A549 (cell line): ENCODE data around the gene SCAP.

ENCODE experiments used
- CEBPB ChIP-seq, 2 experiments: fragments of >200 bp in 1 of 2; sonication (Bioruptor Twin) in 1 of 2; formaldehyde crosslinking in 1 of 2; IDR thresholded peaks; 2 replicates each; pipeline ENCODE4 v1.6.1; 2012 to 2016
- CHD4 ChIP-seq: fragments of 200-600 bp; sonication (generic); IDR thresholded peaks from 2 replicates; pipeline ENCODE4 v1.6.1; 2016; ENCODE audit warnings: antibody characterized with exemption, mild to moderate bottlenecking, borderline replicate concordance
- EP300 ChIP-seq, 2 experiments: fragments of >200 bp; sonication (Bioruptor Twin); formaldehyde crosslinking; IDR thresholded peaks; 2 replicates in 1 of 2; 3 replicates in 1 of 2; pipeline ENCODE4 v1.6.1; 2016 to 2017
- POLR2A ChIP-seq: IDR thresholded peaks from 2 replicates; pipeline ENCODE4 v1.6.1; 2012; ENCODE audit warnings: mild to moderate bottlenecking, low read length
- RAD21 ChIP-seq, 2 experiments: fragments of >200 bp in 1 of 2; sonication (Bioruptor Twin) in 1 of 2; formaldehyde crosslinking in 1 of 2; IDR thresholded peaks in 1 of 2; conservative IDR thresholded peaks in 1 of 2; 2 replicates in 1 of 2; 3 replicates in 1 of 2; pipeline ENCODE4 v1.6.1; 2012 to 2018; ENCODE audit warnings: inconsistent platforms in 1 of 2
- TF ChIP-seq, protein P1 (sequence below): IDR thresholded peaks from 2 replicates; pipeline ENCODE4 v1.6.1; 2012
- TF ChIP-seq, protein P2 (sequence below): fragments of >200 bp; sonication (Bioruptor Twin); formaldehyde crosslinking; IDR thresholded peaks from 3 replicates; pipeline ENCODE4 v1.5.1; 2016
- TF ChIP-seq, protein P3 (sequence below): fragments of 200-600 bp; sonication (generic); IDR thresholded peaks from 2 replicates; pipeline ENCODE4 v1.6.1; 2016; ENCODE audit warnings: antibody characterized with exemption, mild to moderate bottlenecking, moderate library complexity

DNA sequence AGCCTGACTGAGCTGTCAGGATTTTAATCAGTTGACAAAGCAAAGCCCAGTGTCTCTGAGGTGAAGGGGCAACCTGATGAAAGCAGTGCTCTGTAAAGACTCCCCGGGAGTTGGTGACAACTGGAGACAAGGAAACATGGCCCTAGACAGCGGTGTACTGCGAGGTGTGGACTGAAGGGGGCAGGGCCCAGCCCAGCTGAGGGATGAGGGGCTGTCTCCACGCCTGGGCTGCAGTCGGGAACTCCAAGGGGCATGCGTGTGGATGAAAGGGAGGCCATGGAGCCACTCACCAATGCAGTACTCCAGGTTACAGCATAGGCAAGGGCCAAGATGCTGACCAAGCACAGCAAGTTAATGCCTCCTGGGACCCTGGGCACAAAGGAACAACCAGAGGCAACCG lies 45.1 kb downstream of the SCAP start:
- TF ChIP-seq, protein P1, sequence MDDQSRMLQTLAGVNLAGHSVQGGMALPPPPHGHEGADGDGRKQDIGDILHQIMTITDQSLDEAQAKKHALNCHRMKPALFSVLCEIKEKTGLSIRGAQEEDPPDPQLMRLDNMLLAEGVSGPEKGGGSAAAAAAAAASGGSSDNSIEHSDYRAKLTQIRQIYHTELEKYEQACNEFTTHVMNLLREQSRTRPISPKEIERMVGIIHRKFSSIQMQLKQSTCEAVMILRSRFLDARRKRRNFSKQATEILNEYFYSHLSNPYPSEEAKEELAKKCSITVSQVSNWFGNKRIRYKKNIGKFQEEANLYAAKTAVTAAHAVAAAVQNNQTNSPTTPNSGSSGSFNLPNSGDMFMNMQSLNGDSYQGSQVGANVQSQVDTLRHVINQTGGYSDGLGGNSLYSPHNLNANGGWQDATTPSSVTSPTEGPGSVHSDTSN = no peak
- no peak for TF ChIP-seq POLR2A
- TF ChIP-seq, protein P2, sequence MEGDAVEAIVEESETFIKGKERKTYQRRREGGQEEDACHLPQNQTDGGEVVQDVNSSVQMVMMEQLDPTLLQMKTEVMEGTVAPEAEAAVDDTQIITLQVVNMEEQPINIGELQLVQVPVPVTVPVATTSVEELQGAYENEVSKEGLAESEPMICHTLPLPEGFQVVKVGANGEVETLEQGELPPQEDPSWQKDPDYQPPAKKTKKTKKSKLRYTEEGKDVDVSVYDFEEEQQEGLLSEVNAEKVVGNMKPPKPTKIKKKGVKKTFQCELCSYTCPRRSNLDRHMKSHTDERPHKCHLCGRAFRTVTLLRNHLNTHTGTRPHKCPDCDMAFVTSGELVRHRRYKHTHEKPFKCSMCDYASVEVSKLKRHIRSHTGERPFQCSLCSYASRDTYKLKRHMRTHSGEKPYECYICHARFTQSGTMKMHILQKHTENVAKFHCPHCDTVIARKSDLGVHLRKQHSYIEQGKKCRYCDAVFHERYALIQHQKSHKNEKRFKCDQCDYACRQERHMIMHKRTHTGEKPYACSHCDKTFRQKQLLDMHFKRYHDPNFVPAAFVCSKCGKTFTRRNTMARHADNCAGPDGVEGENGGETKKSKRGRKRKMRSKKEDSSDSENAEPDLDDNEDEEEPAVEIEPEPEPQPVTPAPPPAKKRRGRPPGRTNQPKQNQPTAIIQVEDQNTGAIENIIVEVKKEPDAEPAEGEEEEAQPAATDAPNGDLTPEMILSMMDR = no peak
- no peak for TF ChIP-seq EP300 (IDR thresholded peaks at IDR 0.05)
- TF ChIP-seq CEBPB (IDR thresholded peaks at IDR 0.05) = no peak
- TF ChIP-seq, protein P3, sequence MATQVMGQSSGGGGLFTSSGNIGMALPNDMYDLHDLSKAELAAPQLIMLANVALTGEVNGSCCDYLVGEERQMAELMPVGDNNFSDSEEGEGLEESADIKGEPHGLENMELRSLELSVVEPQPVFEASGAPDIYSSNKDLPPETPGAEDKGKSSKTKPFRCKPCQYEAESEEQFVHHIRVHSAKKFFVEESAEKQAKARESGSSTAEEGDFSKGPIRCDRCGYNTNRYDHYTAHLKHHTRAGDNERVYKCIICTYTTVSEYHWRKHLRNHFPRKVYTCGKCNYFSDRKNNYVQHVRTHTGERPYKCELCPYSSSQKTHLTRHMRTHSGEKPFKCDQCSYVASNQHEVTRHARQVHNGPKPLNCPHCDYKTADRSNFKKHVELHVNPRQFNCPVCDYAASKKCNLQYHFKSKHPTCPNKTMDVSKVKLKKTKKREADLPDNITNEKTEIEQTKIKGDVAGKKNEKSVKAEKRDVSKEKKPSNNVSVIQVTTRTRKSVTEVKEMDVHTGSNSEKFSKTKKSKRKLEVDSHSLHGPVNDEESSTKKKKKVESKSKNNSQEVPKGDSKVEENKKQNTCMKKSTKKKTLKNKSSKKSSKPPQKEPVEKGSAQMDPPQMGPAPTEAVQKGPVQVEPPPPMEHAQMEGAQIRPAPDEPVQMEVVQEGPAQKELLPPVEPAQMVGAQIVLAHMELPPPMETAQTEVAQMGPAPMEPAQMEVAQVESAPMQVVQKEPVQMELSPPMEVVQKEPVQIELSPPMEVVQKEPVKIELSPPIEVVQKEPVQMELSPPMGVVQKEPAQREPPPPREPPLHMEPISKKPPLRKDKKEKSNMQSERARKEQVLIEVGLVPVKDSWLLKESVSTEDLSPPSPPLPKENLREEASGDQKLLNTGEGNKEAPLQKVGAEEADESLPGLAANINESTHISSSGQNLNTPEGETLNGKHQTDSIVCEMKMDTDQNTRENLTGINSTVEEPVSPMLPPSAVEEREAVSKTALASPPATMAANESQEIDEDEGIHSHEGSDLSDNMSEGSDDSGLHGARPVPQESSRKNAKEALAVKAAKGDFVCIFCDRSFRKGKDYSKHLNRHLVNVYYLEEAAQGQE = no peak
- TF ChIP-seq CHD4 = no peak
- TF ChIP-seq RAD21 (conservative IDR thresholded peaks at IDR 0.05 in 1 of 2, IDR thresholded peaks at IDR 0.05 in 1 of 2) = no peak
